Endothelial cell of umbilical vein (primary cell): Measurements from ENCODE around the gene APEH. TPM values are rescaled to one million over a fixed set of nuclear protein-coding genes. Genes with fewer than 3 reads are reported as not detected.

Source experiments
- BruUV-seq: library from RNA; stranded (reverse); fragments of 400-500 nt; replicated peaks from 2 replicates; lab custom pipeline; 2021; lab: Mats Ljungman, UMichigan
- CTCF ChIA-PET: fragments of 300-600, 350-600 bp; sonication (Branson Sonifier 250); formaldehyde crosslinking; loops from one replicate; lab custom pipeline; 2021; ENCODE audit warnings: antibody characterized with exemption, inconsistent platforms; lab: Charles Lee
- POLR2A ChIA-PET: fragments of 300-600, 350-600 bp; sonication (Branson Sonifier 250); formaldehyde crosslinking; loops from one replicate; lab custom pipeline; 2021; ENCODE audit warnings: antibody characterized with exemption, inconsistent platforms; lab: Charles Lee
- DNase-seq: peaks from one replicate; pipeline ENCODE4 v3.0.0-alpha.2; 2011; ENCODE audit warnings: low read depth, low spot score
- FAIRE-seq: peaks from 2 replicates; lab custom pipeline; 2011; peaks lifted over from hg19 to GRCh38; lab: Jason Lieb, UNC
- H2AFZ ChIP-seq: 2 replicates; pipeline ENCODE4 v1.6.0; 2012; ENCODE audit warnings: low read depth, low read length, control low read depth, inconsistent platforms
- H3K27ac ChIP-seq: 2 replicates; pipeline ENCODE4 v1.5.1; 2011; ENCODE audit warnings: low read depth, mild to moderate bottlenecking, control low read depth, low read length, moderate library complexity; ENCODE audit not compliant: insufficient read depth
- H3K27me3 ChIP-seq, 2 experiments: 2 replicates each; pipeline versions ENCODE4 v1.6.0 to v1.6.1; 2011; ENCODE audit warnings: low read length in 2 of 2, mixed read lengths in 1 of 2; ENCODE audit not compliant: control insufficient read depth in 2 of 2, insufficient read depth in 2 of 2
- H3K36me3 ChIP-seq, 2 experiments: 2 replicates in 1 of 2; 3 replicates in 1 of 2; pipeline ENCODE4 v1.5.1; 2011; ENCODE audit warnings: low read length in 2 of 2, mild to moderate bottlenecking in 1 of 2, moderate library complexity in 1 of 2; ENCODE audit not compliant: control insufficient read depth in 2 of 2, insufficient read depth in 2 of 2; ENCODE audit errors: extremely low read depth in 1 of 2
- H3K4me1 ChIP-seq: 3 replicates; pipeline ENCODE4 v1.5.1; 2011; ENCODE audit warnings: mild to moderate bottlenecking, low read length; ENCODE audit not compliant: control insufficient read depth, insufficient read depth; ENCODE audit errors: extremely low read depth
- H3K4me2 ChIP-seq: 2 replicates; pipeline ENCODE4 v1.6.1; 2011; ENCODE audit warnings: low read length, control low read depth, mixed read lengths; ENCODE audit not compliant: insufficient read depth
- H3K4me3 ChIP-seq, 3 experiments: fragments of 200-600 bp in 1 of 3; sonication (generic), shearing (Covaris generic) in 1 of 3; replicated peaks in 1 of 3; 2 replicates each; pipeline ENCODE4 v1.5.1; 2011 to 2016; ENCODE audit warnings: control low read depth in 3 of 3, low read length in 3 of 3, mild to moderate bottlenecking in 2 of 3, inconsistent platforms in 1 of 3, low read depth in 1 of 3, moderate library complexity in 1 of 3; ENCODE audit not compliant: insufficient read depth in 1 of 3
- H3K79me2 ChIP-seq: 2 replicates; pipeline ENCODE4 v1.6.0; 2012; ENCODE audit warnings: low read length, inconsistent platforms; ENCODE audit not compliant: control insufficient read depth, insufficient read depth
- H3K9ac ChIP-seq: replicated peaks from 2 replicates; pipeline ENCODE3; 2011; ENCODE audit warnings: low read length, control low read depth; ENCODE audit not compliant: insufficient read depth; ENCODE audit errors: extremely low read depth
- H3K9me1 ChIP-seq: replicated peaks from 3 replicates; pipeline ENCODE4 v1.6.0; 2011; ENCODE audit warnings: mild to moderate bottlenecking, low read length; ENCODE audit not compliant: control insufficient read depth, insufficient read depth; ENCODE audit errors: extremely low read depth
- H3K9me3 ChIP-seq: replicated peaks from 2 replicates; pipeline ENCODE4 v1.5.1; 2012; ENCODE audit warnings: low read length, inconsistent platforms; ENCODE audit not compliant: control insufficient read depth, insufficient read depth
- H4K20me1 ChIP-seq: replicated peaks from 2 replicates; pipeline ENCODE3; 2011; ENCODE audit warnings: mild to moderate bottlenecking, low read length; ENCODE audit not compliant: control insufficient read depth, insufficient read depth; ENCODE audit errors: extremely low read depth
- CTCF ChIP-seq, 2 donors: IDR thresholded peaks; 1 replicate in 1 of 2; 2 replicates in 1 of 2; pipeline ENCODE4 v1.5.1; 2011; ENCODE audit warnings: low read length in 2 of 2, mild to moderate bottlenecking in 2 of 2, moderate library complexity in 2 of 2, control low read depth in 1 of 2, inconsistent platforms in 1 of 2, low read depth in 1 of 2; ENCODE audit not compliant: insufficient read depth in 1 of 2; ENCODE audit errors: extremely low read depth in 1 of 2
- EZH2 ChIP-seq: IDR thresholded peaks from 2 replicates; pipeline ENCODE4 v1.6.1; 2012; ENCODE audit warnings: borderline replicate concordance, low read depth, mild to moderate bottlenecking, moderate library complexity, low read length, inconsistent platforms; ENCODE audit not compliant: severe bottlenecking
- FOS ChIP-seq: IDR thresholded peaks from 2 replicates; pipeline ENCODE4 v1.6.1; 2011; ENCODE audit warnings: mild to moderate bottlenecking, low read length, moderate library complexity, borderline replicate concordance; ENCODE audit not compliant: insufficient read depth
- GATA2 ChIP-seq: IDR thresholded peaks from 2 replicates; pipeline ENCODE4 v1.7.0; 2011; ENCODE audit warnings: low read depth, mild to moderate bottlenecking, moderate library complexity, mixed read lengths, low read length; ENCODE audit not compliant: insufficient read length, insufficient read depth
- JUN ChIP-seq: IDR thresholded peaks from 2 replicates; pipeline ENCODE4 v1.6.1; 2011; ENCODE audit warnings: borderline replicate concordance, low read depth; ENCODE audit not compliant: insufficient read length, insufficient read depth
- MYC ChIP-seq: IDR thresholded peaks from one replicate; pipeline ENCODE4 v1.6.1; 2011; ENCODE audit warnings: mild to moderate bottlenecking, low read depth, low read length
- POLR2A ChIP-seq: IDR thresholded peaks from 2 replicates; pipeline ENCODE4 v1.6.1; 2012; ENCODE audit warnings: low read depth, mild to moderate bottlenecking, control low read depth, low read length
- POLR2AphosphoS5 ChIP-seq: IDR thresholded peaks from 2 replicates; pipeline ENCODE4 v1.6.1; 2012; ENCODE audit warnings: low read depth, mild to moderate bottlenecking, control low read depth, low read length, moderate library complexity; ENCODE audit not compliant: insufficient read depth
- dilution Hi-C: fragments of 300-500 bp; cut with MboI; formaldehyde crosslinking; loops from one replicate; pipeline ENCODE4 v1.15.0; 2019; ENCODE audit warnings: low sequenced_read_pairs; ENCODE audit not compliant: extremely low pct_ligation_motif_present
- intact Hi-C: fragments of 100-400 bp; cut with micrococcal nuclease; formaldehyde crosslinking; loops from one replicate; pipeline ENCODE4 v1.10.0; 2022
- polyA plus RNA-seq, 4 experiments: library from polyadenylated mRNA; depleted of rRNA in 3 of 4; stranded (reverse) in 3 of 4; unstranded in 1 of 4; fragments of >200 nt; gene quantifications; 2 replicates each; pipeline versions ENCODE4 v1.2.1 to v1.2.3, GENCODE V29; 2011 to 2012; ENCODE audit warnings: missing spikeins in 1 of 4
- total RNA-seq: library from RNA; stranded (reverse); gene quantifications from 2 replicates; pipeline ENCODE4 v1.2.3, GENCODE V29; 2021
- TF ChIP-seq, protein P1 (sequence below): IDR thresholded peaks from 2 replicates; pipeline ENCODE4 v1.6.1; 2011; ENCODE audit not compliant: insufficient read depth, insufficient read length

APEH gene
- total and polyA plus RNA-seq, 2 donors (not counting 3 experiments of a cell fraction or from before 2014, with no cell fraction given) = 68.2 to 74.3 TPM

GRCh38 chr3:49675912-49676311, 1.8 kb downstream of the APEH start:
- Histone ChIP-seq H3K36me3 (peaks cover 0 to 6% of the 10 kb centered on the region in 2 experiments), H3K79me2 (peaks cover 3% of the 10 kb centered on the region), H3K4me1 (peaks cover 4% of the 10 kb centered on the region), H3K27ac (no peak overlapping the region), H3K9me1 (no peaks in the 10 kb centered on the region), H3K4me3 (no peak overlapping the region), H3K9ac (no peak overlapping the region), H3K4me2 (no peak overlapping the region), H3K27me3 (no peaks in the 10 kb centered on the region), H4K20me1 (no peaks in the 10 kb centered on the region), H3K9me3 (no peaks in the 10 kb centered on the region), H2AFZ (no peak overlapping the region)
- DNase-seq (no peak), FAIRE-seq (no peak)
- intact Hi-C loops = no loop called here
- dilution Hi-C loops = no loop called here
- ChIA-PET CTCF (interaction anchor here (2.2 kb wide), 1 partner anchor 136 kb away, joined by 11 read pairs; no protein-coding TSS in a partner anchor), POLR2A (no interaction called here)
- BruUV-seq = TSS peak; percentile 28
- TF ChIP-seq MYC (no peak), CTCF (IDR thresholded peaks at IDR 0.05; ENCODE audit: extremely low read depth in 1 of 2, insufficient read depth in 1 of 2, low read depth in 1 of 2, low read length in 2 of 2) (no peak), POLR2AphosphoS5 (no peak), GATA2 (no peak), POLR2A (no peak), FOS (no peak), JUN (no peak), EZH2 (no peak)
- TF ChIP-seq, protein P1, sequence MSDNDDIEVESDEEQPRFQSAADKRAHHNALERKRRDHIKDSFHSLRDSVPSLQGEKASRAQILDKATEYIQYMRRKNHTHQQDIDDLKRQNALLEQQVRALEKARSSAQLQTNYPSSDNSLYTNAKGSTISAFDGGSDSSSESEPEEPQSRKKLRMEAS = no peak
